NB4 (cell line): Measurements from ENCODE around the gene ASB4.

Experiments used
- POLR2A ChIP-seq: IDR thresholded peaks from 2 replicates; pipeline ENCODE4 v1.6.1; 2011; ENCODE audit warnings: mild to moderate bottlenecking; ENCODE audit not compliant: insufficient read length; ENCODE audit errors: extremely low read depth
- TF ChIP-seq, protein P1 (sequence below): IDR thresholded peaks from one replicate; pipeline ENCODE4 v1.5.1; 2012; ENCODE audit warnings: low read depth, low read length

DNA sequence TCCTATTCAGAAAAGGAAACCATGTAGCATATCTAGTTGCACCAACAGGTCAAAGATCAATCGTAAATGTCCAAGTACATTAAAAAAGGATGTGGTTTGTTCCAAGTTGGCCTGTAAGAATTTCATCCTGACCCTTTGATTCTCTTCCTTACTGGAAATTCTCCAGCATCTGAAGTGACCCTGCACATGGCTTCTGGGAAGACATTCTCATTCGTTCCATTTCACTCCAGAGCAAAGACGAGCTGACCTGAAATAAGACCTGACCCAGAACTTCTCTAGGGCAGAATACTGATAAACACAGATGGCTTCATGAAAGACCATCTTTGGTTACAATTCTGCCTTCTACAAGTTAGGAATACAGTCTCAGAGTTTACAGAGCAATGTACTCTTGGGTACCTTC lies 39.8 kb downstream of the ASB4 start:
- TF ChIP-seq, protein P1, sequence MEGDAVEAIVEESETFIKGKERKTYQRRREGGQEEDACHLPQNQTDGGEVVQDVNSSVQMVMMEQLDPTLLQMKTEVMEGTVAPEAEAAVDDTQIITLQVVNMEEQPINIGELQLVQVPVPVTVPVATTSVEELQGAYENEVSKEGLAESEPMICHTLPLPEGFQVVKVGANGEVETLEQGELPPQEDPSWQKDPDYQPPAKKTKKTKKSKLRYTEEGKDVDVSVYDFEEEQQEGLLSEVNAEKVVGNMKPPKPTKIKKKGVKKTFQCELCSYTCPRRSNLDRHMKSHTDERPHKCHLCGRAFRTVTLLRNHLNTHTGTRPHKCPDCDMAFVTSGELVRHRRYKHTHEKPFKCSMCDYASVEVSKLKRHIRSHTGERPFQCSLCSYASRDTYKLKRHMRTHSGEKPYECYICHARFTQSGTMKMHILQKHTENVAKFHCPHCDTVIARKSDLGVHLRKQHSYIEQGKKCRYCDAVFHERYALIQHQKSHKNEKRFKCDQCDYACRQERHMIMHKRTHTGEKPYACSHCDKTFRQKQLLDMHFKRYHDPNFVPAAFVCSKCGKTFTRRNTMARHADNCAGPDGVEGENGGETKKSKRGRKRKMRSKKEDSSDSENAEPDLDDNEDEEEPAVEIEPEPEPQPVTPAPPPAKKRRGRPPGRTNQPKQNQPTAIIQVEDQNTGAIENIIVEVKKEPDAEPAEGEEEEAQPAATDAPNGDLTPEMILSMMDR, result no peak
- TF ChIP-seq POLR2A, result no peak
